Mammary epithelial cell (primary cell): ENCODE measurements around the gene KRT15.

Experiments
- EZH2 ChIP-seq: IDR thresholded peaks from 2 replicates; pipeline ENCODE4 v1.6.1; 2012; ENCODE audit warnings: low read length, inconsistent platforms, borderline replicate concordance
- TF ChIP-seq, protein P1 (sequence below), 2 donors: IDR thresholded peaks in 1 of 2; conservative IDR thresholded peaks in 1 of 2; 2 replicates each; pipeline ENCODE4 v1.5.1; 2011 to 2012; ENCODE audit warnings: inconsistent platforms in 2 of 2, low read length in 2 of 2, mild to moderate bottlenecking in 2 of 2, control low read depth in 1 of 2, low read depth in 1 of 2; ENCODE audit not compliant: insufficient read depth in 1 of 2; ENCODE audit errors: extremely low read depth in 1 of 2

DNA sequence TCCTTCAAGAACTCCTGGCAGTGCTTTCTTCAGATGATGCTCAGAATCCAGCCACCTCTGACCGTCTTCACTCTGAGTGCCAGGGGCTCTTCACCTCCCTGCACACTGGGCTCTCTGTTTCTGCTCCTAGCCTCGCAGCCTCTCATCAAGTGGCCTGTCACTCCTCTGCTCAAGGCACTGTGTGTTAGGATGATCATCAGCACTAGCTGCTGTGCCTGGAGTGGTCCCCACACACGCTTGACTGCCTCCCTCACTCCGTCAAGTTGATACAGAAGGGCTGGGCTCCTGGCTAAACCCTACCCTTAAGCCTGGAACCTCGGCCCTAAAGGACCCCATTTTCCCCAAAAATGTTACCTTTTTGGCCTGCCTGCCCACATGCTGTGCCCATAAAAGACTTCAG is 37.6 kb upstream of the KRT15 start:
- TF ChIP-seq EZH2: no peak
- TF ChIP-seq, protein P1, sequence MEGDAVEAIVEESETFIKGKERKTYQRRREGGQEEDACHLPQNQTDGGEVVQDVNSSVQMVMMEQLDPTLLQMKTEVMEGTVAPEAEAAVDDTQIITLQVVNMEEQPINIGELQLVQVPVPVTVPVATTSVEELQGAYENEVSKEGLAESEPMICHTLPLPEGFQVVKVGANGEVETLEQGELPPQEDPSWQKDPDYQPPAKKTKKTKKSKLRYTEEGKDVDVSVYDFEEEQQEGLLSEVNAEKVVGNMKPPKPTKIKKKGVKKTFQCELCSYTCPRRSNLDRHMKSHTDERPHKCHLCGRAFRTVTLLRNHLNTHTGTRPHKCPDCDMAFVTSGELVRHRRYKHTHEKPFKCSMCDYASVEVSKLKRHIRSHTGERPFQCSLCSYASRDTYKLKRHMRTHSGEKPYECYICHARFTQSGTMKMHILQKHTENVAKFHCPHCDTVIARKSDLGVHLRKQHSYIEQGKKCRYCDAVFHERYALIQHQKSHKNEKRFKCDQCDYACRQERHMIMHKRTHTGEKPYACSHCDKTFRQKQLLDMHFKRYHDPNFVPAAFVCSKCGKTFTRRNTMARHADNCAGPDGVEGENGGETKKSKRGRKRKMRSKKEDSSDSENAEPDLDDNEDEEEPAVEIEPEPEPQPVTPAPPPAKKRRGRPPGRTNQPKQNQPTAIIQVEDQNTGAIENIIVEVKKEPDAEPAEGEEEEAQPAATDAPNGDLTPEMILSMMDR (conservative IDR thresholded peaks at IDR 0.05 in 1 of 2, IDR thresholded peaks at IDR 0.05 in 1 of 2; ENCODE audit: extremely low read depth in 1 of 2, insufficient read depth in 1 of 2, low read depth in 1 of 2, low read length in 2 of 2): no peak
